ENCODE results near the gene NOS2. TPM values are rescaled to one million over a fixed set of nuclear protein-coding genes. Genes with fewer than 3 reads are reported as not detected.
"Not testable (repeated sequence)": the region's sequence is repeated elsewhere in the genome, so short reads cannot be mapped to it uniquely, and the experiment has no call there.

The NOS2 gene
- polyA plus RNA-seq, 1 experiment: not detected

GRCh38 chr17:27834571-27834970 is 34.2 kb upstream of the NOS2 start:
- TF ChIP-seq CTCF (IDR thresholded peaks at IDR 0.05; ENCODE audit: low read depth, low read length): no peak
- Histone ChIP-seq H3K9me3 (ENCODE audit: control insufficient read depth, insufficient read depth, low read length) (no peaks in the 10 kb centered on the region), H3K27me3 (ENCODE audit: control insufficient read depth, insufficient read depth, low read length) (no peaks in the 10 kb centered on the region), H3K4me3 (ENCODE audit: low read depth, low read length) (no peak overlapping the region), H3K27ac (ENCODE audit: low read depth, low read length) (no peak overlapping the region)
- DNase-seq (ENCODE audit: low read depth, low spot score): no peak
- CTCF ChIA-PET: interaction anchor here (0.5 kb wide), 1 partner anchor 341 kb away, joined by 4 read pairs; no protein-coding TSS in a partner anchor
- POLR2A ChIA-PET: no interaction called here

- DNase-seq (ENCODE audit: low read depth, low spot score): no peak
- H3K27ac ChIP-seq (ENCODE audit: low read depth, low read length): no peak overlapping the region
- CTCF ChIA-PET: interaction anchor here (1.4 kb wide), 2 partner anchors 25 to 27 kb away, joined by 3 to 5 read pairs; no protein-coding TSS in a partner anchor
- TF ChIP-seq CTCF (IDR thresholded peaks at IDR 0.05; ENCODE audit: low read depth, low read length): no peak
- no peak overlapping the region for H3K4me3 ChIP-seq (ENCODE audit: low read depth, low read length)
- no peaks in the 10 kb centered on the region for H3K27me3 ChIP-seq (ENCODE audit: control insufficient read depth, insufficient read depth, low read length)
- POLR2A ChIA-PET: no interaction called here
- H3K9me3 ChIP-seq (ENCODE audit: control insufficient read depth, insufficient read depth, low read length): no peaks in the 10 kb centered on the region
Measured at GRCh38 chr17:27832831-27833230, 32.5 kb upstream of the NOS2 start.

- H3K27ac ChIP-seq (ENCODE audit: low read depth, low read length); CTCF ChIA-PET; DNase-seq (ENCODE audit: low read depth, low spot score); POLR2A ChIA-PET; H3K9me3 ChIP-seq (ENCODE audit: control insufficient read depth, insufficient read depth, low read length); H3K4me3 ChIP-seq (ENCODE audit: low read depth, low read length); H3K27me3 ChIP-seq (ENCODE audit: control insufficient read depth, insufficient read depth, low read length): not testable (repeated sequence)
Measured at GRCh38 chr17:27829888-27830287, 29.6 kb upstream of the NOS2 start.

GRCh38 chr17:27829143-27829711 is 28.9 kb upstream of the NOS2 start:
- DNase-seq (ENCODE audit: low read depth, low spot score); H3K27ac ChIP-seq (ENCODE audit: low read depth, low read length); POLR2A ChIA-PET; H3K27me3 ChIP-seq (ENCODE audit: control insufficient read depth, insufficient read depth, low read length); H3K9me3 ChIP-seq (ENCODE audit: control insufficient read depth, insufficient read depth, low read length); H3K4me3 ChIP-seq (ENCODE audit: low read depth, low read length): not testable (repeated sequence)
- CTCF ChIA-PET: interaction anchor here (1.0 kb wide), 1 partner anchor 24 kb away, joined by 6 read pairs; no protein-coding TSS in a partner anchor

- TF ChIP-seq CTCF (IDR thresholded peaks at IDR 0.05; ENCODE audit: low read depth, low read length): no peak
- POLR2A ChIA-PET: no interaction called here
- H3K9me3 ChIP-seq (ENCODE audit: control insufficient read depth, insufficient read depth, low read length): no peaks in the 10 kb centered on the region
- DNase-seq (ENCODE audit: low read depth, low spot score): no peak
- no peak overlapping the region for H3K4me3 ChIP-seq (ENCODE audit: low read depth, low read length)
- H3K27ac ChIP-seq (ENCODE audit: low read depth, low read length): no peak overlapping the region
- no peaks in the 10 kb centered on the region for H3K27me3 ChIP-seq (ENCODE audit: control insufficient read depth, insufficient read depth, low read length)
- CTCF ChIA-PET: interaction anchor here (1.4 to 1.5 kb wide), 2 partner anchors 20 to 171 kb away, joined by 4 to 6 read pairs; no protein-coding TSS in a partner anchor
Measured at GRCh38 chr17:27825459-27825858, 25.1 kb upstream of the NOS2 start.

GRCh38 chr17:27824745-27825144 is 24.4 kb upstream of the NOS2 start:
- POLR2A ChIA-PET: no interaction called here
- no peaks in the 10 kb centered on the region for H3K27me3 ChIP-seq (ENCODE audit: control insufficient read depth, insufficient read depth, low read length)
- no peak overlapping the region for H3K27ac ChIP-seq (ENCODE audit: low read depth, low read length)
- H3K9me3 ChIP-seq (ENCODE audit: control insufficient read depth, insufficient read depth, low read length): no peaks in the 10 kb centered on the region
- DNase-seq (ENCODE audit: low read depth, low spot score): no peak
- no peak for TF ChIP-seq CTCF (IDR thresholded peaks at IDR 0.05; ENCODE audit: low read depth, low read length)
- CTCF ChIA-PET: no interaction called here
- H3K4me3 ChIP-seq (ENCODE audit: low read depth, low read length): no peak overlapping the region

Measured in AG04450 (cell line).